ENCODE data around the gene STXBP6.

Gene STXBP6

DNA sequence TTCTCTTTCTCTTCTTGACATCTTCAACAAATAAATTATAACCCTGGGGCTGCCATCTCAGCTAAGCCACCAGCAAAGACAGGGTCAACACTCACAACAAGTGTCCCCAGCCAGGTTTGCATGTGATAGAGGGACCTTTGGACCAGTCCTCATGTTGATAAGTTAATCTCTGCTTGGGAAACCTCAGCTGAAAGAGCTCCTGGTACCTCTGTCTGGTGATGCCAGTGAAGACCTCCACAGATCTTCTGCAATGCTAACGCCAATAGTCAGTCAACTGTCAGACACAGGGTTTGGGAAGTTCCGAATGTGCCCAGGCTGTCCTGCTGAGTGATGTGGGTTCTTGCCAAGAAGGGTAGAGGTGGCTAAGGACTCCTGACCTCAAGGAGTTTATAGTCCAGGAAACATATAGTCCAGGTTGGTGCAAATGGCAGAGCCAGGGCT is 236.1 kb downstream of the STXBP6 start:
- no peak overlapping the region for H4K8ac ChIP-seq (ENCODE audit: low read length)
- H2BK12ac ChIP-seq (ENCODE audit: low read length in 2 of 2), result no peak overlapping the region
- no peaks in the 10 kb centered on the region for H3K9me3 ChIP-seq (ENCODE audit: control insufficient read depth, low read length)
- H3K27ac ChIP-seq (ENCODE audit: low read length, poor library complexity, severe bottlenecking), result no peak overlapping the region
- no peak overlapping the region for H3K18ac ChIP-seq (ENCODE audit: low read depth in 1 of 2, low read length in 2 of 2)
- DNase-seq, result no peak
- 100% methylated on average over 2 of the region's 2 CpGs for WGBS
- H2AFZ ChIP-seq (ENCODE audit: low read depth, low read length), result no peak overlapping the region
- no peak overlapping the region for H3K4me2 ChIP-seq (ENCODE audit: low read length, poor library complexity, severe bottlenecking)
- no peak overlapping the region for H2BK15ac ChIP-seq (ENCODE audit: low read depth, poor library complexity, severe bottlenecking)
- no peak overlapping the region for H3K23ac ChIP-seq (ENCODE audit: low read length in 2 of 2)
- no peaks in the 10 kb centered on the region for H3K27me3 ChIP-seq (ENCODE audit: control insufficient read depth in 1 of 2, insufficient read depth in 1 of 2, low read length in 2 of 2)
- H3K36me3 ChIP-seq (ENCODE audit: control insufficient read depth in 1 of 2, insufficient read depth in 2 of 2, low read depth in 1 of 2, low read length in 2 of 2), result no peaks in the 10 kb centered on the region
- H3K4ac ChIP-seq (ENCODE audit: low read depth in 1 of 2, low read length in 2 of 2), result no peak overlapping the region
- H2BK120ac ChIP-seq (ENCODE audit: low read depth, low read length), result no peak overlapping the region
- no peaks in the 10 kb centered on the region for H3K79me1 ChIP-seq (replicated peaks; ENCODE audit: low read length, poor library complexity, severe bottlenecking)
- H3K4me1 ChIP-seq (ENCODE audit: control insufficient read depth, insufficient read depth, low read depth, low read length), result no peaks in the 10 kb centered on the region
- no peak overlapping the region for H3K14ac ChIP-seq (ENCODE audit: low read length in 2 of 2)
- H4K91ac ChIP-seq (ENCODE audit: low read length), result no peak overlapping the region
- H3K9ac ChIP-seq (ENCODE audit: low read length), result no peak overlapping the region
- H3K4me3 ChIP-seq (ENCODE audit: insufficient read depth in 1 of 2, low read depth in 1 of 2, low read length in 2 of 2), result no peak overlapping the region
- no peak overlapping the region for H2AK5ac ChIP-seq (ENCODE audit: low read length, severe bottlenecking)
- no peak overlapping the region for H2BK5ac ChIP-seq (ENCODE audit: low read depth, low read length, poor library complexity, severe bottlenecking)

GRCh38 chr14:24813089-24813815 is 236.7 kb downstream of the STXBP6 start:
- Histone ChIP-seq H3K4ac (ENCODE audit: low read depth in 1 of 2, low read length in 2 of 2) (no peak overlapping the region), H2AFZ (ENCODE audit: low read depth, low read length) (no peak overlapping the region), H3K79me1 (replicated peaks; ENCODE audit: low read length, poor library complexity, severe bottlenecking) (no peaks in the 10 kb centered on the region), H3K4me2 (ENCODE audit: low read length, poor library complexity, severe bottlenecking) (no peak overlapping the region), H3K14ac (ENCODE audit: low read length in 2 of 2) (no peak overlapping the region), H3K23ac (ENCODE audit: low read length in 2 of 2) (no peak overlapping the region), H2BK120ac (ENCODE audit: low read depth, low read length) (no peak overlapping the region), H4K91ac (ENCODE audit: low read length) (no peak overlapping the region), H3K27me3 (ENCODE audit: control insufficient read depth in 1 of 2, insufficient read depth in 1 of 2, low read length in 2 of 2) (no peaks in the 10 kb centered on the region), H2BK12ac (ENCODE audit: low read length in 2 of 2) (no peak overlapping the region), H3K9ac (ENCODE audit: low read length) (no peak overlapping the region), H3K36me3 (ENCODE audit: control insufficient read depth in 1 of 2, insufficient read depth in 2 of 2, low read depth in 1 of 2, low read length in 2 of 2) (no peaks in the 10 kb centered on the region), H3K4me3 (ENCODE audit: insufficient read depth in 1 of 2, low read depth in 1 of 2, low read length in 2 of 2) (no peak overlapping the region), H4K8ac (ENCODE audit: low read length) (no peak overlapping the region), H3K18ac (ENCODE audit: low read depth in 1 of 2, low read length in 2 of 2) (no peak overlapping the region), H3K9me3 (ENCODE audit: control insufficient read depth, low read length) (no peaks in the 10 kb centered on the region), H2BK15ac (ENCODE audit: low read depth, poor library complexity, severe bottlenecking) (no peak overlapping the region), H3K4me1 (ENCODE audit: control insufficient read depth, insufficient read depth, low read depth, low read length) (no peaks in the 10 kb centered on the region), H3K27ac (ENCODE audit: low read length, poor library complexity, severe bottlenecking) (no peak overlapping the region), H2AK5ac (ENCODE audit: low read length, severe bottlenecking) (no peak overlapping the region), H2BK5ac (ENCODE audit: low read depth, low read length, poor library complexity, severe bottlenecking) (no peak overlapping the region)
- no peak for DNase-seq
- 84% methylated on average over 3 of the region's 6 CpGs for WGBS

DNA sequence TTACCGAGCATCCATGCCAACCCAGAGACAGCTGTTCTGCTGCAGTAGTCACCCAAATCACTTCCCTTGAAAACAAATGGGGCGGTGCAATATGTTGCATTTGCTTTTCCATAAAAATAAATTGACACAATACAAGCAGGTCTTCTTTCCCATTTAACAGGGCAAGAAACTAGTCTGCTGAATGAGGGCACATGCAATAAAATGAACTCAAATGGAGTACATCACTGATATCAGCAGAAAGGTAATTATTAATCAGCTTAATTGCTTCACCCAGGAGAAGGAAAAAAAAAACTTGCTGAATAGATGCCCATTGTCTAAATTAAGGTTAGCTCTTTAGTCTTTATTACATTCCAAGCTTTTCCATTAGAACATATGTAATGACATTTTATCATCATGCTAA is 240.8 kb downstream of the STXBP6 start:
- no peak overlapping the region for H2BK5ac ChIP-seq (ENCODE audit: low read depth, low read length, poor library complexity, severe bottlenecking)
- no peak overlapping the region for H3K9ac ChIP-seq (ENCODE audit: low read length)
- no peak overlapping the region for H4K8ac ChIP-seq (ENCODE audit: low read length)
- H2BK12ac ChIP-seq (ENCODE audit: low read length in 2 of 2), result no peak overlapping the region
- DNase-seq, result no peak
- H3K27ac ChIP-seq (ENCODE audit: low read length, poor library complexity, severe bottlenecking), result no peak overlapping the region
- H2BK120ac ChIP-seq (ENCODE audit: low read depth, low read length), result no peak overlapping the region
- no peaks in the 10 kb centered on the region for H3K27me3 ChIP-seq (ENCODE audit: control insufficient read depth in 1 of 2, insufficient read depth in 1 of 2, low read length in 2 of 2)
- no peak overlapping the region for H2AK5ac ChIP-seq (ENCODE audit: low read length, severe bottlenecking)
- no peaks in the 10 kb centered on the region for H3K79me1 ChIP-seq (replicated peaks; ENCODE audit: low read length, poor library complexity, severe bottlenecking)
- H3K4ac ChIP-seq (ENCODE audit: low read depth in 1 of 2, low read length in 2 of 2), result no peak overlapping the region
- H3K14ac ChIP-seq (ENCODE audit: low read length in 2 of 2), result no peak overlapping the region
- H2BK15ac ChIP-seq (ENCODE audit: low read depth, poor library complexity, severe bottlenecking), result no peak overlapping the region
- no peaks in the 10 kb centered on the region for H3K4me1 ChIP-seq (ENCODE audit: control insufficient read depth, insufficient read depth, low read depth, low read length)
- no peaks in the 10 kb centered on the region for H3K9me3 ChIP-seq (ENCODE audit: control insufficient read depth, low read length)
- no peak overlapping the region for H3K4me2 ChIP-seq (ENCODE audit: low read length, poor library complexity, severe bottlenecking)
- no peak overlapping the region for H4K91ac ChIP-seq (ENCODE audit: low read length)
- WGBS, result 89% methylated on average over 2 of the region's 2 CpGs
- no peak overlapping the region for H3K4me3 ChIP-seq (ENCODE audit: insufficient read depth in 1 of 2, low read depth in 1 of 2, low read length in 2 of 2)
- no peaks in the 10 kb centered on the region for H3K36me3 ChIP-seq (ENCODE audit: control insufficient read depth in 1 of 2, insufficient read depth in 2 of 2, low read depth in 1 of 2, low read length in 2 of 2)
- H2AFZ ChIP-seq (ENCODE audit: low read depth, low read length), result no peak overlapping the region
- H3K18ac ChIP-seq (ENCODE audit: low read depth in 1 of 2, low read length in 2 of 2), result no peak overlapping the region
- no peak overlapping the region for H3K23ac ChIP-seq (ENCODE audit: low read length in 2 of 2)

- no peak overlapping the region for H3K27ac ChIP-seq (ENCODE audit: low read length, poor library complexity, severe bottlenecking)
- no peak overlapping the region for H3K14ac ChIP-seq (ENCODE audit: low read length in 2 of 2)
- H2BK12ac ChIP-seq (ENCODE audit: low read length in 2 of 2), result peak overlapping the region in 1 of 2 experiments; percentile 70
- H3K18ac ChIP-seq (ENCODE audit: low read depth in 1 of 2, low read length in 2 of 2), result no peak overlapping the region
- H3K9ac ChIP-seq (ENCODE audit: low read length), result no peak overlapping the region
- H2BK120ac ChIP-seq (ENCODE audit: low read depth, low read length), result no peak overlapping the region
- no peak overlapping the region for H3K23ac ChIP-seq (ENCODE audit: low read length in 2 of 2)
- H2AFZ ChIP-seq (ENCODE audit: low read depth, low read length), result no peak overlapping the region
- no peaks in the 10 kb centered on the region for H3K79me1 ChIP-seq (replicated peaks; ENCODE audit: low read length, poor library complexity, severe bottlenecking)
- peak overlapping the region; percentile 31 for H4K8ac ChIP-seq (ENCODE audit: low read length)
- no peak overlapping the region for H3K4me3 ChIP-seq (ENCODE audit: insufficient read depth in 1 of 2, low read depth in 1 of 2, low read length in 2 of 2)
- no peaks in the 10 kb centered on the region for H3K36me3 ChIP-seq (ENCODE audit: control insufficient read depth in 1 of 2, insufficient read depth in 2 of 2, low read depth in 1 of 2, low read length in 2 of 2)
- H3K9me3 ChIP-seq (ENCODE audit: control insufficient read depth, low read length), result no peaks in the 10 kb centered on the region
- 82% methylated on average over 6 of the region's 6 CpGs for WGBS
- no peak overlapping the region for H3K4me2 ChIP-seq (ENCODE audit: low read length, poor library complexity, severe bottlenecking)
- H3K27me3 ChIP-seq (ENCODE audit: control insufficient read depth in 1 of 2, insufficient read depth in 1 of 2, low read length in 2 of 2), result no peaks in the 10 kb centered on the region
- no peak overlapping the region for H2AK5ac ChIP-seq (ENCODE audit: low read length, severe bottlenecking)
- H3K4ac ChIP-seq (ENCODE audit: low read depth in 1 of 2, low read length in 2 of 2), result no peak overlapping the region
- H3K4me1 ChIP-seq (ENCODE audit: control insufficient read depth, insufficient read depth, low read depth, low read length), result no peaks in the 10 kb centered on the region
- H2BK15ac ChIP-seq (ENCODE audit: low read depth, poor library complexity, severe bottlenecking), result no peak overlapping the region
- H4K91ac ChIP-seq (ENCODE audit: low read length), result no peak overlapping the region
- H2BK5ac ChIP-seq (ENCODE audit: low read depth, low read length, poor library complexity, severe bottlenecking), result no peak overlapping the region
- no peak for DNase-seq
Observed at GRCh38 chr14:24808412-24808811, 241.5 kb downstream of the STXBP6 start.
